ENCODE measurements around the gene ATG2A.

ATG2A gene

DNA sequence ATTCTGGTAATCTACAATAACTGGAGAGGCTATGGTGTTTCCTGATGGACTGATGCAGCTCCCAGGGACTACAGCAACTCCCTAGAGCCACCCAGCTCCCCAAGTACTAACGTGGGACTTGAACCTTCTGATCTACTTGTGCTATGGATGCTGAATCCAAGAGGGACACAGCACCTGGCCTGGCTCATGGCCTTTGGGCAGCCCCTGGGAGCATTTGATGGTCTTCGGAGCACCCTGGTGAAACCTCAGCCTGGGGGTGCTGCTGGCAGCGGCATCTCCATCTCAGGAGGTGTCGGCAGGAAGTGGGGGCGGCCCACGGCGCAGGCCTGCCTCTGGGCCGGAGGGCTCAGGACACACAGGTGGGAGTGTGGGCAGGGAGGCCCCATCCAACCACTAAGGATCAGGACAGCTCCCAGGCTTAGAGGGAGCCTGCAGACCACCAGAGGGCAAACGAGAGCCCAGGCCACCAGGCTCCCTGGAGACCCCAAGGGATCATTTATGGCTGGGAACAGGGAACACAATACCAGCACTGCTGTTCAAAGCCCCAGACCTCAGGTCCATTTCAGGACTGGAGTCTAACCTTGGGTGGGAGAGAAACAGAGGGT, 47.3 kb downstream of the ATG2A start:
- ATAC-seq (replicated peaks) = no peak
- no peaks in the 10 kb centered on the region for H3K27me3 Mint-ChIP-seq
- H3K4me3 Mint-ChIP-seq = peak overlapping the region; percentile 57 to 75
- peaks cover 0 to 2% of the 10 kb centered on the region in 2 donors for H3K9me3 Mint-ChIP-seq
- H3K27ac Mint-ChIP-seq = peak overlapping the region; percentile 89
- peaks cover 53 to 61% of the 10 kb centered on the region in 2 donors for H3K36me3 Mint-ChIP-seq
- H3K4me1 Mint-ChIP-seq = peaks cover 74 to 93% of the 10 kb centered on the region in 2 donors
- DNase-seq = no peak

DNA sequence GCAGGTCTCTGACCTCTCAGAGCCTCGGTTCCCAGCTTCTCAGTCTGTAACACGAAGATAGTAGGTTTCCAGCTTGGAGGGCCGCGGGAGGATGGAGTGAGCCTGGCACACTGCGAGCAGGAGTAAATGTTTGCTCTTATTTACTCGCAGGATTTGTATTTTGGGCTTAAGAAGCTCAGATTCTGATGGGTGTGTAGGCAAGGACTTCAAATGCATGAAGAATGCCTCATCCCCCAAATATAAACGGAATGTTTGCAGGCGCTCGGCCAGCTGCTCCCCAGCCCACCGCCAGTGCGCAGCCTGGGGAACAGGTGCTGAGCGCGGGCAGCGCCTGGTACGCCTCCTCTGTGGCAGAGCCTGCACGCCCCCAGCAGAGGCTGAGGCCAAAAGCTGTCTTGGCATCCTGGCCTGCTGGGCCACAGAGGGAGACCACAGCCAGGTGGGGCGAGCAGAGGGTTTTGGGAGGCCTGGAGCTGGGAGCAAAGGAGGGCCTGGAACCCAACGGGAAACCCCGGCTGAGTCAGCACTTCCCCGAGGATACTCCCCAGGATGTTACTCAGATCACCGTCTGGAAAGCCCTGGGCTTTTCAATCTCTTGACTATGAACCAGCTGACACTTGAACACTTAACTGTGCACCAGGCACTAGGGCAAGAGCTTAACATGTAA, 48.0 kb downstream of the ATG2A start:
- Mint-ChIP-seq H3K9me3 (peaks cover 0 to 2% of the 10 kb centered on the region in 2 donors), H3K36me3 (peaks cover 49 to 55% of the 10 kb centered on the region in 2 donors), H3K4me3 (peak overlapping the region; percentile 49 to 75), H3K27me3 (no peaks in the 10 kb centered on the region), H3K4me1 (peaks cover 74 to 93% of the 10 kb centered on the region in 2 donors), H3K27ac (peak overlapping the region; percentile 80)
- DNase-seq (no peak), ATAC-seq (replicated peaks) (no peak)

DNA sequence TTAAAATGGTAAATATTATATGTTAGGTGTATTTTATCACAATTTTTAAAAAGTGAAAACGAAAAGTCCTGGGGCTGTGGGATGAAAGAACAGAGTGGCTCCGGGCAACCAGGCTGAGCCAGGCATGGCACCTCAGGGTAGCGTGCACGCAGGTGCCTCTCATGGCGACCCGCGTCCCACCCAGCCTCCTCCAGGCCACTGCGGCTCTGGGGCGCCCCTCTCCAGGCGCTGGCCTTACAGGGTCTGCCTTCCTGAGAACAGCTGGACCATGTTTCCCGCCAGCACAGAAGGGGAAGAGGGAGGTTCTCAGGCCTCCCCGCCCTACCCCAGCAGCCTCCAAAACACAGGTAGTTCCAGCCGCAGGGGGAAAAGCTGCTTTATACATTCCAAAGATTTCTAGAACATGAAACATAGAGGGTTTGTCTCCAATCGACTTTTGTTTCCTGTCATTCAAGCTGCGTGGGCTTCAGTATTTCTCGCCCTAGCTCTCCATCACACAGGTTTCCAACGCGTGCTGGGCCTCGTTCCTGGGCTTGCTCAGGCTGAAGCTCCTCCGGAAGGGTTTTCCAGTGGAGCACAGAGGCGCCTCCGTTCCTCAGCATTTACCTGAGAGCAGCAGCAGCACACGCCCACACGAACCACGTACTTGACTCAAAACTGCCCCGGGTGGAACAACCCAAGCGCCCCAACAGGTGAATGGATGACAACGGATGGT, 49.1 kb downstream of the ATG2A start:
- DNase-seq (no peak), ATAC-seq (replicated peaks) (no peak)
- Mint-ChIP-seq H3K27me3 (no peaks in the 10 kb centered on the region), H3K4me1 (peaks cover 74 to 97% of the 10 kb centered on the region in 2 donors), H3K36me3 (peaks cover 50 to 51% of the 10 kb centered on the region in 2 donors), H3K27ac (peak overlapping the region; percentile 77), H3K9me3 (peaks cover 0 to 2% of the 10 kb centered on the region in 2 donors), H3K4me3 (peak overlapping the region; percentile 59 to 61)

DNA sequence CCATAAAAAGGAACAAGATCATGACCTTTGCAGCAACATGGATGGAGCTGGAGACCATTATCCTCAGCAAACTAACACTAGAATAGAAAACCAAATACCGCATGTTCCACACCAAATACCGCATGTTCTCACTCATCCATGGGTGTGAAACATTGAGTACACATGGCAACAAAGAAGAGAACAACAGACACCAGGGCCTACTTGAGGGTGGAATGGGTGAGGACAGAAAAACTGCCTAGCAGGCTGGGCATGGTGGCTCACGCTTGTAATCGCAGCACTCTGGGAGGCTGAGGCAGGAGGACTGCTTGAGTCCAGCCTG, 50.9 kb downstream of the ATG2A start:
- peak; percentile 15 to 26 for ATAC-seq (replicated peaks)
- peak overlapping the region; percentile 96 for H3K27ac Mint-ChIP-seq
- peaks cover 69 to 97% of the 10 kb centered on the region in 2 donors for H3K4me1 Mint-ChIP-seq
- peak overlapping the region; percentile 68 to 76 for H3K4me3 Mint-ChIP-seq
- no peaks in the 10 kb centered on the region for H3K27me3 Mint-ChIP-seq
- DNase-seq = no peak
- peaks cover 39 to 42% of the 10 kb centered on the region in 2 donors for H3K36me3 Mint-ChIP-seq
- peaks cover 0 to 2% of the 10 kb centered on the region in 2 donors for H3K9me3 Mint-ChIP-seq

DNA sequence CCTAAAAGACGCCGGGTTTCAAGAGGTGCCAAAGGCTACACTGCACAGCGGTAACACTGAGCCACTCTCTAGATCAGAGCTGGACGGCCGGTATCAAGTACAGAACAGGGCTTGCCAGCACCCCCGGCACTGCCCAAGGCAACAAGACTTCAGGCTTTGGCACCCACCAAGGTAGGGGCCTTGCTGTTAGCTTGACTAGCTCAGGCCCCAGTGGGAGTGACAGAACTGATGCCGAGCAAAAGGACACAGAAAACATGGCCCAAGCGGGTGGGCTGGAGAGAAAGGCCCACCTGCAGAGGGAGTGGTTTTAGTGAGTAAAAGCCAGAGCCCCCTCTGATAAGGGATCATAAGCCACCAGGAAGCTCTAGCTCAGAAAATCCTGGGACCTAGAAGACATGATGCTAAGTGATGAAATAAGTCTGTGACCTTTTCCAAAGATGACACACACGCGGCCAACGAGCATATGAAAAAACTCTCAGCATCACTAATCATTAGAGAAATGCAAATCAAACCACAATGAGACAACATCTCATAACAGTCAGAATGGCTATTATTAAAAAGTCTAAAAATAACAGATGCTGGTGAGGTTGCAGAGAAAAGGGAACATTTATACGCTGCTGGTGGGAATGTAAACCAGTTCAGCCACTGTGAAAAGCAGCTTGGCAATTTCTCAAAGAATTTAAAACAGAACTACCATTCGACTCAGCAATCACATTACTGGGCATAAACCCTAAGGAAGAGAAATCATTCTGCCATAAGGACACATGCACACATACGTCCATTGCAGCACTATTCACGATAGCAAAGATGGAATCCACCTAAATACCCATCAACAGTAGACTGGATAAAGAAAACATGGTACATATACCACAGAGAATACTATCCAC, 51.5 kb downstream of the ATG2A start:
- Mint-ChIP-seq H3K27ac (peak overlapping the region; percentile 96), H3K4me1 (peaks cover 67 to 94% of the 10 kb centered on the region in 2 donors), H3K27me3 (no peaks in the 10 kb centered on the region), H3K9me3 (peaks cover 0 to 2% of the 10 kb centered on the region in 2 donors), H3K4me3 (peak overlapping the region; percentile 68 to 76), H3K36me3 (peaks cover 36 to 41% of the 10 kb centered on the region in 2 donors)
- ATAC-seq (replicated peaks) (peak; percentile 71 to 78), DNase-seq (peak; percentile 63)

DNA sequence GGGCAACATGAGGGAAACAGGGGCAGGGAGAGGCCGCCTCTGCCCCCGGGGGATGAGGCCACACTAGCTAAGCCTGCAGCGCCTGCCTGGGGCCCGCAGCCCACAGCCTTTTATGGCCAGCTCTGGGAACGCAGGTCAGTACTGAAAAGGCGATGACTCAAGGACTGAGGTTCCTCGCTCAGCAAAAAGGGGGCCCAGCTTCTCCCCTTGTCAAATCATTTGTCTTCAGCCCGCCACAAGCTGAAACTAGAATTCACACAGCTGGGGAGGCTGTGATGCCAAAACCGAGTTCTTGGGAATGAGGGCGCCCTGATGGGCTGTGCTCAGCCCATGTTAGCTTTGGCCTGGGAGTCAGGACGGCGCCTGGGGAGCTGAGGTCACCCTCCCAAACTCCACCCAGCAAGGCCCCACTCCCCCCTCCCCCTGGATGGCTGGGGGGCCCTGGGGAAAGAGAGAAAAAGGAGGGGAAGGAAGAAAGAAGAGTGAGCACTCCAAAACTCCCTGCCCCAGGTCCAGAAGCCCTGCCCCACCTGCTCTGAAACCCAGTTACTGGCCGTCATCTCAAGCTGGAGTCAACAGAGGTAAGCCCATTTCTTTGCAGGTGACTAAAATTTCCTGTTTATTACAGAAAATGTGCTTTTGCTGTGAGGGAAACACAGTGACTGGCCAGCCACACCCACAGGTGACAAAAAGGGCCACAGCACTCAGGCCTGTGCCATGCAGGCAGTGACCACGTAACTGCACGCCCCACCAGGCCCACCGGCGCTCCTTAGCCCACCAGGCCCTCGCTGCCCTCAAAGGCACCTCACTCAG, 52.3 kb downstream of the ATG2A start:
- H3K27ac Mint-ChIP-seq = peak overlapping the region; percentile 96
- ATAC-seq (replicated peaks) = peak; percentile 14 to 21
- H3K36me3 Mint-ChIP-seq = peaks cover 41 to 45% of the 10 kb centered on the region in 2 donors
- peak overlapping the region; percentile 68 to 76 for H3K4me3 Mint-ChIP-seq
- DNase-seq = peak; percentile 49
- H3K9me3 Mint-ChIP-seq = peaks cover 0 to 2% of the 10 kb centered on the region in 2 donors
- H3K27me3 Mint-ChIP-seq = no peaks in the 10 kb centered on the region
- peaks cover 65 to 94% of the 10 kb centered on the region in 2 donors for H3K4me1 Mint-ChIP-seq

DNA sequence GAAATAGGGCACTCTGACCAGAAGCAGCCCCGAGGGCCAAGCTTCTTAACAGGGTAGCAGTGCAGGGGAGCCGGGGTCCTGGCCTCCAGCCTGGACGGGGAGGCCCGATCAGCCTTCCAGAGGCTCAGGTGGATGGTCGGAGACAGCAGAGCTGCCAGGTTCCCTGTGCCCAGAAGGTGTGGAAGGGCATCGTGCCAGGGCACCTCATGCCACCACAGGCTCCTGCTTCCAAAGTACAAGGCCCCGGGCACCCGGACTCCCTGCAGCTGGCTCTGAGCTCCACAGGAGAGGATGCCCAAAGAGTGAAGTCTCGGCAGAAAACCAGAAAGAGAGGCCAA, 52.9 kb downstream of the ATG2A start:
- Mint-ChIP-seq H3K4me3 (peak overlapping the region; percentile 68 to 76), H3K27me3 (no peaks in the 10 kb centered on the region), H3K36me3 (peaks cover 41 to 46% of the 10 kb centered on the region in 2 donors), H3K4me1 (peaks cover 65 to 94% of the 10 kb centered on the region in 2 donors), H3K9me3 (peaks cover 0 to 2% of the 10 kb centered on the region in 2 donors), H3K27ac (peak overlapping the region; percentile 96)
- ATAC-seq (replicated peaks) (no peak), DNase-seq (no peak)

DNA sequence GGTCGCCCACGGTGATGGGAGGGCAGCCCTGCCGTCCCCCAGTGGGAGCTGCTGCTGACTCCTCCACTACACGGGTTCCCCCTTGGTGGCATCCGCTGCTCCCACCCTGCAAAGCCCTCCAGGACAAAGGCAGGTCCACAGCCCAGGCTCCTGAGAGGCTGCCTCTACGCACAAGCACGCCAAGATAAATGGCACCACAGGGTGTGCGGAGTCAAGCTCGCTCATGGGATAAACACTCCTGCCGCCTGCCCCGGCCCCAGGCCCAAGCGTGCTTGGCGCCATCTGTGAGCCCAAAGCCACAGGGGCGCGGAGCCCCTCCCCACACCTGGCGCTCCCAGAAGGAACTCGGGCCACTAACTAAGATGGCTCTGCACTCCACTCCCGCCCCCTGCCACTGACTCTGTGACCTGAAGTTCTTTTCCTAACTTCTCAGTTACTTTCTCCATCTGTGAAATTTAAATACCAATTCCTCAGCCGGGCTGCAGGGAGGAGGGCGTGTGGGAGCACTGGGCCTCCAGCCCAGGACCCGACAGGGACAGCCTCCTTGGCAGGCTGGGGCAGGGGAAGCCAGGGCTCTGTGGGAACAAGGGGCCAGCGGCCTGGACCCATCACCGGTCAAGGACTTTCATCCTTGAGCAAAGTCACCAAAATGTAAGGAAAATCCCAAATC, 53.5 kb downstream of the ATG2A start:
- DNase-seq (no peak), ATAC-seq (replicated peaks) (no peak)
- Mint-ChIP-seq H3K27ac (peak overlapping the region; percentile 96), H3K27me3 (no peaks in the 10 kb centered on the region), H3K4me1 (peaks cover 65 to 94% of the 10 kb centered on the region in 2 donors), H3K36me3 (peaks cover 43 to 46% of the 10 kb centered on the region in 2 donors), H3K4me3 (peak overlapping the region; percentile 41 to 76), H3K9me3 (peaks cover 0 to 2% of the 10 kb centered on the region in 2 donors)

DNA sequence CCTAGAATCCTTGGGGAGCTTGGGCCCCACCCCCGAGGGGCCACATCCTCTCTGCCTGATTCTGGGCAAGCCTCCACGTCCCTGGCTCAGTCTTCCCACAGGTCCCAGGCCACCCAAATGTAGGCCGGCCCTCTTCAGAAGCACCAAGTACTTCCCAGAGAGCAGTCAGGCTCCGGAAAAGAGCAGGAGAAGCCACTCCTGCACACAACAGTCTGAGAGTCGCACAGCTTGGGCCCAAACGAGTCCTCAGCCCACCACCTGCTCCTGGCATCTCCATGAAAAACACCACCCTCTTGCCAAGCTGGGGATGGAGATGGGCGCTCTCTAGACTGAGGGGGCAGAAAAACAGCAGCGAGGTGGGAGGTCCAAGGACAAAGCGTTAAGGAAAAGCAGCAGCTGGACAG, 54.0 kb downstream of the ATG2A start:
- Mint-ChIP-seq H3K36me3 (peaks cover 39 to 44% of the 10 kb centered on the region in 2 donors), H3K27me3 (no peaks in the 10 kb centered on the region), H3K4me1 (peaks cover 61 to 92% of the 10 kb centered on the region in 2 donors), H3K4me3 (no peak overlapping the region), H3K9me3 (peaks cover 0 to 2% of the 10 kb centered on the region in 2 donors), H3K27ac (peak overlapping the region; percentile 76)
- ATAC-seq (replicated peaks) (no peak), DNase-seq (no peak)

DNA sequence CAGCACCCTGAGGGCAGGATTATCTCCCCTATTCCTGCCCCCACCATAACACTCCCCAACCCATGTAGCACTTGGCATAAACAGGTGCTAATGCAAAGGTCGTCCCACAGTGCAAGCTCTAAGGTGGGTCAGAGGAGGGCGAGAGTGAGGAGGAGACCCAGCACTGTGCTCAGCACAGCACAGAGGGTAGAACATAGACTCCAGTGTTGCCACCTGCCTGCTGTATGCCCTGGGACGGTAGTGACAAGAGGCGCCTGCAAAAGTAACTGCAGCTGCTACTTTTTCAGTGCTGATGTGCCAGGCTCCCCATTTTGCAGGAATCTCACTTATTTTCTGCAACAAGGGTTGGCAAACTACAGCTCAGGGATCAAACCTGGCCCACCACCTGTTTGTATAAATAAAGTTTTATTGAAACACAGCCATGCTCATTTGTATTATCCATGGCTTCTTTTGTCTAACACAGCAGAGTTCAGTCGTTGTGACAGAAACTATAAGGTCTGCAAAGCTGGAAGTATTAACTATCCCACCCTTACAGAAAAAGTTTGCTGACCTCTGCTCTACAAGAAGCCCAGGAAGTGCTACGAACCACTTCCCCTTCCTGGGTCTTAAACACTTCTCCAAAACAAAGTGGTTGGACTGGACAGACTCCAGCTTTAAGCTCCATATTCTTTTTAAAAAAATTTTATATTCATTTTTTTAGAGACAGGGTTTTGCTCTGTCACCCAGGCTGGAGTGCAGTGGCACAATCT, 55.6 kb downstream of the ATG2A start:
- H3K27me3 Mint-ChIP-seq = no peaks in the 10 kb centered on the region
- H3K9me3 Mint-ChIP-seq = peaks cover 0 to 2% of the 10 kb centered on the region in 2 donors
- DNase-seq (no peak), ATAC-seq (replicated peaks) (no peak)
- peaks cover 38 to 43% of the 10 kb centered on the region in 2 donors for H3K36me3 Mint-ChIP-seq
- peak overlapping the region; percentile 69 for H3K27ac Mint-ChIP-seq
- H3K4me1 Mint-ChIP-seq = peaks cover 61 to 92% of the 10 kb centered on the region in 2 donors
- peak overlapping the region; percentile 50 to 55 for H3K4me3 Mint-ChIP-seq

DNA sequence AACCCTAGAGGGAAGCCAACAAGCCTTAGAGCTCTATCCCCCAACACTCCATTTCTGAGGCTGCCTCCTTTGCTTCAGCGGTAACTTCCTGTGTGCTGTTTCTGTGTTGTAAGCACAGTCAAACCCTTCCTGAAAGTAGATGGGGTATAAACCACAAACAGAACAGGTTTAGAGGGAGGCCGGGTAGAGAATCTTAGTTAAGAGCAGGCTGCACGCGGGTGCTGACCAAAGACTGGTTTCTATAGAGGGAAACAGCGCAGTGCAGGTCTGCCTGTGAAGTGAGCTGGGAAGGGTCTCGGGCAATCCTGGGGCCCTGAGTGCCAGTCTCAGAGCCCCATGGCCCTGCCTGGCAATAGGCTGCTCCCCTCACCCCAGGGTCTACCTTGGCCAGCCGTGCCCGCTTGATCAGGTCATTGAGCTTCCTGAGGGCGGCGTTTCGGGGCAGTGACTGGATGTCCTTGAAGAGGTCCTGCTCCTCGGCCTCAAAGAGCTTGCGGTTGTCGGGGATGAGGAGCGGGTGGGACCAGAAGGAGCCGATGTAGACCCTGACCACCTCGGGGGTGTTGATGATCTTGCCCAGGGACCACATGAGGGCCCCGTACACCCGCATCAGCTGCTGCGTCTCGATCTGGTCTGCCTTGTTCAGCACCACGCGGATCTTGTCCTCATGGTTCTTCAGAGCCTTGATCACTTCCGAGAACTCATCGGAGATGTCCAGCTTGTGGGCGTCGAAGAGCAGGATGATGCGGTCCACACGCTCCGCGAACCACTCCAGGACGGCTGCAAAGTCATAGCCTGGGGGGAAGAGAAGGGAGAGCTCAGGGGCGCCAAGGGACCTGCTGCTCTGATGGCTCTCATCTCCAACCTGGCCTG, 57.2 kb downstream of the ATG2A start:
- peak overlapping the region; percentile 68 to 76 for H3K4me3 Mint-ChIP-seq
- H3K27me3 Mint-ChIP-seq = no peaks in the 10 kb centered on the region
- H3K9me3 Mint-ChIP-seq = no peaks in the 10 kb centered on the region
- peak overlapping the region; percentile 97 for H3K27ac Mint-ChIP-seq
- H3K36me3 Mint-ChIP-seq = peaks cover 46 to 51% of the 10 kb centered on the region in 2 donors
- H3K4me1 Mint-ChIP-seq = peaks cover 64 to 92% of the 10 kb centered on the region in 2 donors
- ATAC-seq (replicated peaks) (peak; percentile 81 to 86), DNase-seq (peak; percentile 75)
